ENCODE results near the gene CDH2. TPM values are rescaled to one million over a fixed set of nuclear protein-coding genes. Genes with fewer than 3 reads are reported as not detected.
"Not testable (repeated sequence)": the region's sequence is repeated elsewhere in the genome, so short reads cannot be mapped to it uniquely, and the experiment has no call there.

CDH2 gene
- total RNA-seq, 3 donors from 2014 or later = 0.63 to 11.0 (median 0.67) TPM

GRCh38 chr18:27920836-27921235 lies 256.1 kb downstream of the CDH2 start:
- ATAC-seq (no peak), DNase-seq (no peak)
- no peak overlapping the region for H3K4me3 ChIP-seq
- TF ChIP-seq CTCF (IDR thresholded peaks at IDR 0.05) = no peak
- no peaks in the 10 kb centered on the region for H3K4me1 ChIP-seq (ENCODE audit: low read depth)
- H3K36me3 ChIP-seq (ENCODE audit: low read depth) = no peaks in the 10 kb centered on the region
- no peaks in the 10 kb centered on the region for H3K9me3 ChIP-seq
- intact Hi-C loops (cut with DNase I, micrococcal nuclease) = no loop called here

GRCh38 chr18:27906189-27906588 lies 270.7 kb downstream of the CDH2 start:
- ATAC-seq; DNase-seq; H3K4me1 ChIP-seq (ENCODE audit: low read depth); H3K36me3 ChIP-seq (ENCODE audit: low read depth); H3K4me3 ChIP-seq; intact Hi-C loops (cut with DNase I, micrococcal nuclease): not testable (repeated sequence)
- peaks cover 13% of the 10 kb centered on the region for H3K9me3 ChIP-seq

GRCh38 chr18:27903906-27904305 lies 273.0 kb downstream of the CDH2 start:
- Histone ChIP-seq H3K4me3 (no peak overlapping the region), H3K9me3 (peaks cover 8% of the 10 kb centered on the region), H3K36me3 (ENCODE audit: low read depth) (no peaks in the 10 kb centered on the region), H3K4me1 (ENCODE audit: low read depth) (no peaks in the 10 kb centered on the region)
- intact Hi-C loops (cut with DNase I, micrococcal nuclease) = no loop called here
- TF ChIP-seq CTCF (IDR thresholded peaks at IDR 0.05) = no peak
- no peak for ATAC-seq
- DNase-seq = no peak

- Histone ChIP-seq H3K4me1 (ENCODE audit: low read depth) (no peaks in the 10 kb centered on the region), H3K4me3 (no peak overlapping the region), H3K9me3 (peaks cover 6% of the 10 kb centered on the region), H3K36me3 (ENCODE audit: low read depth) (no peaks in the 10 kb centered on the region)
- no peak for DNase-seq
- ATAC-seq = no peak
- intact Hi-C loops (cut with DNase I, micrococcal nuclease) = no loop called here
- no peak for TF ChIP-seq CTCF (IDR thresholded peaks at IDR 0.05)
These were observed 275.3 kb downstream of the CDH2 start for GRCh38 chr18:27901424-27902226.

Measured in mucosa of descending colon (tissue), 3 donors.